Breast epithelium (tissue), 4 donors: ENCODE measurements around the gene ZNF823. TPM values are rescaled to one million over a fixed set of nuclear protein-coding genes. Genes with fewer than 3 reads are reported as not detected.

Experiments
- DNase-seq, 2 donors: peaks; one replicate each; pipeline ENCODE4 v3.0.0-alpha.2; 2019; ENCODE audit warnings: low spot score in 2 of 2
- H3K27ac ChIP-seq, 2 donors: fragments of 200-600 bp; sonication (generic) in 1 of 2; one replicate each; pipeline ENCODE4 v1.5.1; 2016 to 2019; ENCODE audit warnings: mild to moderate bottlenecking in 1 of 2
- H3K27me3 ChIP-seq, 2 donors: fragments of 200-600 bp; sonication (generic) in 1 of 2; one replicate each; pipeline versions ENCODE4 v1.5.1 to v1.6.0; 2017 to 2019; ENCODE audit warnings: control low read depth in 1 of 2, mild to moderate bottlenecking in 1 of 2
- H3K36me3 ChIP-seq: fragments of 200-600 bp; one replicate; pipeline ENCODE4 v1.5.1; 2019
- H3K4me1 ChIP-seq, 2 donors: fragments of 200-600 bp; sonication (generic); one replicate each; pipeline ENCODE4 v1.5.1; 2016 to 2019; ENCODE audit warnings: control low read depth in 1 of 2
- H3K4me3 ChIP-seq, 3 donors: fragments of 200-600 bp; sonication (generic); 1 replicate in 2 of 3; 2 replicates in 1 of 3; pipeline ENCODE4 v1.5.1; 2016 to 2019; ENCODE audit warnings: mild to moderate bottlenecking in 3 of 3, moderate library complexity in 2 of 3
- H3K9me3 ChIP-seq, 2 donors: fragments of 200-600 bp; sonication (generic) in 1 of 2; one replicate each; pipeline ENCODE4 v1.5.1; 2016 to 2019; ENCODE audit warnings: control low read depth in 1 of 2
- CTCF ChIP-seq, 3 donors: fragments of 450-650 bp; IDR thresholded peaks; one replicate each; pipeline ENCODE4 v1.5.1; 2016 to 2017; ENCODE audit warnings: antibody characterized with exemption in 3 of 3, mild to moderate bottlenecking in 3 of 3, moderate library complexity in 3 of 3
- POLR2A ChIP-seq: fragments of 450-650 bp; IDR thresholded peaks from one replicate; pipeline ENCODE4 v1.6.1; 2016; ENCODE audit warnings: antibody characterized with exemption, mild to moderate bottlenecking, moderate library complexity
- POLR2AphosphoS5 ChIP-seq, 3 donors: sonication (generic); formaldehyde crosslinking; IDR thresholded peaks; one replicate each; pipeline ENCODE4 v1.6.1; 2017; ENCODE audit warnings: antibody characterized with exemption in 3 of 3
- intact Hi-C: fragments of 100-400 bp; cut with DNase I; formaldehyde crosslinking; loops from one replicate; pipeline ENCODE4 v1.15.1; 2023; ENCODE audit warnings: low total_unique reads
- total RNA-seq, 3 donors: library from RNA; depleted of rRNA; stranded (reverse); fragments of >200 nt; gene quantifications; one replicate each; pipeline ENCODE4 v1.1.0, GENCODE V29; 2016

Gene ZNF823
- total RNA-seq, 3 donors from 2014 or later = 10.4 to 20.9 (median 13.1) TPM

- Histone ChIP-seq H3K27ac (peak overlapping the region; percentile 96 to 97), H3K27me3 (no peaks in the 10 kb centered on the region), H3K4me3 (peak overlapping the region; percentile 79 to 99 (median 94)), H3K9me3 (no peaks in the 10 kb centered on the region), H3K36me3 (no peaks in the 10 kb centered on the region), H3K4me1 (no peaks in the 10 kb centered on the region)
- TF ChIP-seq POLR2AphosphoS5 (IDR thresholded peaks at IDR 0.05) (no peak), POLR2A (no peak), CTCF (IDR thresholded peaks at IDR 0.05) (no peak)
- intact Hi-C loops = no loop called here
- DNase-seq = peak; percentile 35 to 73
Measured at GRCh38 chr19:11737964-11738745, 591 bp downstream of the ZNF823 start.

- Histone ChIP-seq H3K9me3 (no peaks in the 10 kb centered on the region), H3K27ac (peak overlapping the region in 1 of 2 donors; percentile 13), H3K27me3 (no peaks in the 10 kb centered on the region), H3K36me3 (no peaks in the 10 kb centered on the region), H3K4me1 (no peaks in the 10 kb centered on the region), H3K4me3 (no peak overlapping the region)
- intact Hi-C loops = no loop called here
- TF ChIP-seq CTCF (IDR thresholded peaks at IDR 0.05) (no peak), POLR2AphosphoS5 (IDR thresholded peaks at IDR 0.05) (no peak), POLR2A (no peak)
- no peak for DNase-seq
Measured at GRCh38 chr19:11736696-11737095, 2.0 kb downstream of the ZNF823 start.

GRCh38 chr19:11735375-11735774 is 3.4 kb downstream of the ZNF823 start:
- H3K9me3 ChIP-seq = no peaks in the 10 kb centered on the region

GRCh38 chr19:11729586-11729985 is 9.2 kb downstream of the ZNF823 start:
- no peaks in the 10 kb centered on the region for H3K36me3 ChIP-seq
- intact Hi-C loops = no loop called here
- no peak for DNase-seq
- H3K4me1 ChIP-seq = no peaks in the 10 kb centered on the region
- no peak for TF ChIP-seq CTCF (IDR thresholded peaks at IDR 0.05)
- TF ChIP-seq POLR2A = no peak
- no peak for TF ChIP-seq POLR2AphosphoS5 (IDR thresholded peaks at IDR 0.05)
- no peaks in the 10 kb centered on the region for H3K27me3 ChIP-seq
- peak overlapping the region; percentile 54 to 63 for H3K27ac ChIP-seq
- H3K4me3 ChIP-seq = no peak overlapping the region
- peaks cover 0 to 4% of the 10 kb centered on the region in 2 donors for H3K9me3 ChIP-seq

More at GRCh38 chr19:11735375-11735774, 3.4 kb downstream of the ZNF823 start:
- no peaks in the 10 kb centered on the region for H3K36me3 ChIP-seq
- H3K4me3 ChIP-seq = no peak overlapping the region
- H3K4me1 ChIP-seq = no peaks in the 10 kb centered on the region
- H3K27me3 ChIP-seq = no peaks in the 10 kb centered on the region
- TF ChIP-seq POLR2A (no peak), POLR2AphosphoS5 (IDR thresholded peaks at IDR 0.05) (no peak), CTCF (IDR thresholded peaks at IDR 0.05) (no peak)
- DNase-seq = no peak
- H3K27ac ChIP-seq = no peak overlapping the region
- intact Hi-C loops = no loop called here

- intact Hi-C loops = no loop called here
- no peaks in the 10 kb centered on the region for H3K4me1 ChIP-seq
- H3K9me3 ChIP-seq = peaks cover 19 to 26% of the 10 kb centered on the region in 2 donors
- TF ChIP-seq POLR2A (no peak), POLR2AphosphoS5 (IDR thresholded peaks at IDR 0.05) (no peak), CTCF (IDR thresholded peaks at IDR 0.05) (no peak)
- no peak overlapping the region for H3K4me3 ChIP-seq
- peaks cover 18% of the 10 kb centered on the region for H3K36me3 ChIP-seq
- DNase-seq = no peak
- no peak overlapping the region for H3K27ac ChIP-seq
- H3K27me3 ChIP-seq = no peaks in the 10 kb centered on the region
Measured at GRCh38 chr19:11722414-11722813, 16.3 kb downstream of the ZNF823 start.
